Measurements from ENCODE around the gene LGMN.
A peak's percentile ranks its signal among the peaks of the same experiment; 100 is the strongest.

Gene LGMN
- total RNA-seq: 2.3 to 5.2 (median 4.5) reads per million in 3 donors

GRCh38 chr14:92748259-92749016 lies at the start of gene LGMN:
TSS of gene LGMN (minus strand) at chr14:92748627. CDS start at chr14:92732786, 15,841 bp downstream.
- no peaks in the 10 kb centered on the region for H3K4me1 ChIP-seq (ENCODE audit: control insufficient read depth, insufficient read depth, low read length, poor library complexity, severe bottlenecking)
- H3K4me3 ChIP-seq (ENCODE audit: insufficient read depth, low read depth, low read length, poor library complexity, severe bottlenecking): peak within 1 kb of the TSS; percentile 69
- DNase-seq: peak; percentile 45 to 71 (median 61)
- peaks cover 5% of the 10 kb centered on the region for H3K27me3 ChIP-seq (replicated peaks; ENCODE audit: control insufficient read depth, insufficient read depth, low read length, poor library complexity, severe bottlenecking)
- H3K9me3 ChIP-seq (ENCODE audit: control insufficient read depth, low read length): no peaks in the 10 kb centered on the region
- H3K36me3 ChIP-seq (ENCODE audit: control insufficient read depth, insufficient read depth, low read length): no peaks in the 10 kb centered on the region
- peak within 1 kb of the TSS; percentile 14 for H3K27ac ChIP-seq (ENCODE audit: insufficient read depth, low read length, poor library complexity, severe bottlenecking)

- no peak for DNase-seq
- Histone ChIP-seq H3K27me3 (replicated peaks; ENCODE audit: control insufficient read depth, insufficient read depth, low read length, poor library complexity, severe bottlenecking) (no peaks in the 10 kb centered on the region), H3K36me3 (ENCODE audit: control insufficient read depth, insufficient read depth, low read length) (peaks cover 11% of the 10 kb centered on the region), H3K9me3 (ENCODE audit: control insufficient read depth, low read length) (peaks cover 3% of the 10 kb centered on the region), H3K27ac (ENCODE audit: insufficient read depth, low read length, poor library complexity, severe bottlenecking) (peak overlapping the region; percentile 79), H3K4me3 (ENCODE audit: insufficient read depth, low read depth, low read length, poor library complexity, severe bottlenecking) (peak overlapping the region; percentile 87), H3K4me1 (ENCODE audit: control insufficient read depth, insufficient read depth, low read length, poor library complexity, severe bottlenecking) (peaks cover 9% of the 10 kb centered on the region)
Observed at GRCh38 chr14:92794961-92795360, 46.5 kb upstream of the LGMN start.

GRCh38 chr14:92794547-92794941 lies 46.1 kb upstream of the LGMN start:
- peaks cover 9% of the 10 kb centered on the region for H3K4me1 ChIP-seq (ENCODE audit: control insufficient read depth, insufficient read depth, low read length, poor library complexity, severe bottlenecking)
- DNase-seq: no peak
- peak overlapping the region; percentile 87 for H3K4me3 ChIP-seq (ENCODE audit: insufficient read depth, low read depth, low read length, poor library complexity, severe bottlenecking)
- H3K9me3 ChIP-seq (ENCODE audit: control insufficient read depth, low read length): peaks cover 4% of the 10 kb centered on the region
- peak overlapping the region; percentile 79 for H3K27ac ChIP-seq (ENCODE audit: insufficient read depth, low read length, poor library complexity, severe bottlenecking)
- H3K36me3 ChIP-seq (ENCODE audit: control insufficient read depth, insufficient read depth, low read length): peaks cover 11% of the 10 kb centered on the region
- no peaks in the 10 kb centered on the region for H3K27me3 ChIP-seq (replicated peaks; ENCODE audit: control insufficient read depth, insufficient read depth, low read length, poor library complexity, severe bottlenecking)

DNA sequence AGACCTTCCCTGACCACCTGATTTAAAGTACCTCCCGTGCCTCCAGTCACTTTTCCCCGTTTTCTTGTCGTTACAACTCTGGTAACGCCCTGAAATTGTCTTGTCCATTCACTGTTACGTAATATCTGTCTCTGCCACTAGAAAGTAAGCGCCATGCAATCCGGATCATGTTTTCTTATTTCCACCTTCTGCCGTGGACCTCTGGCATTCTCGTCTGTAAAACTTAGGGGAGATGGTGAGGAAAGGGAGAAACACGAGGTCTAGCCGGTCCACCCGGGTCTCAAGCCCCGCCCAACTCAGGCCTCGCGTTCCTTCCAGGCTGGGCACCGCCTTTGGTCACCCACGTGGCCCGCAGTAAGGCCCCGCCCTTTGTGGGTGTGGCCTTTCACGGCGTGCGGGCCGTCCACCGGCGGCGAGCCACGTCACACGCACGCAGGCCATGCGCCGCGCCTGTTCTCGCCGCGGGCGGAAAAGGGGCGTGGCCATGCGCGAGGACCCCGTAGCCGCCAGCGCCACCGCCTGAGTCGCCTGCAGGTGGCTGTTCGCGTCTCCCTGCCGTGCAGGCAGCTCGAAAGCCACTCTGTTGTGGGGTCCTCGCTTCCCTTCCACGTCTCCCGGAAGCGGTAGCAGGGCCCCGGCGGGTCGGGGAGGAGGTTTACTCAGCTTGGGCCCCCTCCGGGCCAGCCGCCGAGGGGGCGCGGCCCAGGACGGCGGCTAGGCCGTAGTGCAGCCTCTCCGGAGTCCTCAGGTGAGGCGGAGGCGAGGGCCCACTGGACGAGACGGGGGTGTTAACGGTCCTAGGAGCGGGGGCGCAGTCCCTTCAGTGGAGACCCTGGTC lies 45.5 kb upstream of the LGMN start, which contains the start of gene GOLGA5:
Gene GOLGA5 (plus strand): TSS at position 597 of the 838 bp plus-strand sequence. CDS start 3,133 bp downstream, outside the sequence.
- H3K4me3 ChIP-seq (ENCODE audit: insufficient read depth, low read depth, low read length, poor library complexity, severe bottlenecking): peak within 1 kb of the TSS; percentile 87
- DNase-seq: peak; percentile 97 to 98 (median 97)
- no peaks in the 10 kb centered on the region for H3K27me3 ChIP-seq (replicated peaks; ENCODE audit: control insufficient read depth, insufficient read depth, low read length, poor library complexity, severe bottlenecking)
- peak within 1 kb of the TSS; percentile 79 for H3K27ac ChIP-seq (ENCODE audit: insufficient read depth, low read length, poor library complexity, severe bottlenecking)
- H3K4me1 ChIP-seq (ENCODE audit: control insufficient read depth, insufficient read depth, low read length, poor library complexity, severe bottlenecking): peaks cover 9% of the 10 kb centered on the region
- H3K9me3 ChIP-seq (ENCODE audit: control insufficient read depth, low read length): peaks cover 6% of the 10 kb centered on the region
- peaks cover 11% of the 10 kb centered on the region for H3K36me3 ChIP-seq (ENCODE audit: control insufficient read depth, insufficient read depth, low read length)

- Histone ChIP-seq H3K4me3 (ENCODE audit: insufficient read depth, low read depth, low read length, poor library complexity, severe bottlenecking) (no peak overlapping the region), H3K27me3 (replicated peaks; ENCODE audit: control insufficient read depth, insufficient read depth, low read length, poor library complexity, severe bottlenecking) (no peaks in the 10 kb centered on the region), H3K4me1 (ENCODE audit: control insufficient read depth, insufficient read depth, low read length, poor library complexity, severe bottlenecking) (peaks cover 9% of the 10 kb centered on the region), H3K9me3 (ENCODE audit: control insufficient read depth, low read length) (peaks cover 6% of the 10 kb centered on the region), H3K27ac (ENCODE audit: insufficient read depth, low read length, poor library complexity, severe bottlenecking) (no peak overlapping the region), H3K36me3 (ENCODE audit: control insufficient read depth, insufficient read depth, low read length) (peaks cover 8% of the 10 kb centered on the region)
- no peak for DNase-seq
Observed at GRCh38 chr14:92792885-92793284, 44.5 kb upstream of the LGMN start.

DNA sequence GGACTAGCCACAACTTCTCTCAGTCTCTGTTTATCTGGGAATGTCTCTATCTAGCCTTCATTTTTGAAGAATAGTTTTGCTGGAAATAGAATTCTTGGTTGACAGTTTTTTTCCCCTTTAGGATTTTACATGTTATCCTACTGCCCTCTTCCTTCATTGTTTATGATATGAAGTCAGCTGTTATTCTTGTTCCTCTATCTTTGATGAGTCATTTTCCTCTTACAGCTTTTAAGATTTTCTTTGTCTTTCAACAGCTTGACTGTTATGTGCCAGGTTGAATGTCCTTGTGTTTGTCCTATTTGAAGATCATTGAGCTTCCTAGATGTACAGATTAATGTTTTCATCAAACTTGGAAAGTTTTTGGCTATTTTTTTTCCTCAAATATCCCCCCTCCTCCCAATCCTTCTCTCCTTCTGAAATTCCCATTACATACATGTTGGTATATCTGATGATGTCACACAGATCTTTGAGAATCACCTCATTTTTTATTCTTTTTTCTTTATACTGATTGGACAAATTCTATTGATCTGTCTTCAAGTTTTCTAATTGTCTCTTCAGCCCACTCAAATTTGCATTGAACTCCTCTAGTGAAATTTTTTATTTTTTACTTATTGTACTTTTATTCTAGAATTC lies 41.1 kb upstream of the LGMN start:
- Histone ChIP-seq H3K4me3 (ENCODE audit: insufficient read depth, low read depth, low read length, poor library complexity, severe bottlenecking) (no peak overlapping the region), H3K27me3 (replicated peaks; ENCODE audit: control insufficient read depth, insufficient read depth, low read length, poor library complexity, severe bottlenecking) (no peaks in the 10 kb centered on the region), H3K4me1 (ENCODE audit: control insufficient read depth, insufficient read depth, low read length, poor library complexity, severe bottlenecking) (peaks cover under 1% of the 10 kb centered on the region), H3K9me3 (ENCODE audit: control insufficient read depth, low read length) (peaks cover 6% of the 10 kb centered on the region), H3K27ac (ENCODE audit: insufficient read depth, low read length, poor library complexity, severe bottlenecking) (no peak overlapping the region), H3K36me3 (ENCODE audit: control insufficient read depth, insufficient read depth, low read length) (no peaks in the 10 kb centered on the region)
- DNase-seq: no peak

DNA sequence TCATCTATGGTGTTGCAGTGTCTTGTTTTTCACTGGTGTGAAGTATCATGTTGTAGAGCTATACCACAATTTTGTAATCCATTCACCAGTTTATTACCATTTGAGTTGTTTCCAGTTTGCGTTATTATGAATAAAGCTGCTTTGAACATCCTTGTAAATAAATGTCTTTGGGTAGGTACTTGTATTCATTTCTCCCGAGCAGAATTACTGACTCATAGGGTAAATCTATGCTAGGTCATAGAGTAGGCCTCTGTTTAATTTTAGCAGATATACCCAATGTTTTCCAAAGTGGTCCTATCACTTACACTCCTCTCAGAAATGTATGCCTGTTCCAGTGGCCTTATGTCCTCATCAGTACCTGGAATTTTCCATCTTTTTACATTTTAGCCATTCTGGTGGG lies 39.1 kb upstream of the LGMN start:
- H3K36me3 ChIP-seq (ENCODE audit: control insufficient read depth, insufficient read depth, low read length): no peaks in the 10 kb centered on the region

DNA sequence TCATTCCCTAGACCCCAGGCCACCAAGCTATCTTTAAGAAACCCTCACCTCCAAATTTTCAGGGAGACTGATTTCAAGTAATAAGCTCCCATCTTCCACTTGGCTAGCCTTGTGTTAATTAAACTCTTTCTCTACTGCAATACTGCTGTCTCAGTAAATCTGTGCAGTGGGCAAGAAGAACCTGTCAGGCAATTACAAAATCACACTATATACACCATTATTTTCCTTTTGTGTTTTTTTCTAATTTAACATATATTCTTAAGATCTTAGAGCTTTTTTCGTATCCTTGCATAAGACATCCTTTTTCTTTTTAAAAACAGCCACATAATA lies 38.0 kb upstream of the LGMN start:
- DNase-seq: no peak
- H3K27me3 ChIP-seq (replicated peaks; ENCODE audit: control insufficient read depth, insufficient read depth, low read length, poor library complexity, severe bottlenecking): no peaks in the 10 kb centered on the region
- no peaks in the 10 kb centered on the region for H3K4me1 ChIP-seq (ENCODE audit: control insufficient read depth, insufficient read depth, low read length, poor library complexity, severe bottlenecking)
- no peak overlapping the region for H3K4me3 ChIP-seq (ENCODE audit: insufficient read depth, low read depth, low read length, poor library complexity, severe bottlenecking)
- no peaks in the 10 kb centered on the region for H3K36me3 ChIP-seq (ENCODE audit: control insufficient read depth, insufficient read depth, low read length)
- H3K27ac ChIP-seq (ENCODE audit: insufficient read depth, low read length, poor library complexity, severe bottlenecking): no peak overlapping the region
- peaks cover 6% of the 10 kb centered on the region for H3K9me3 ChIP-seq (ENCODE audit: control insufficient read depth, low read length)

More for the DNA sequence above, 39.1 kb upstream of the LGMN start:
- Histone ChIP-seq H3K27me3 (replicated peaks; ENCODE audit: control insufficient read depth, insufficient read depth, low read length, poor library complexity, severe bottlenecking) (no peaks in the 10 kb centered on the region), H3K4me1 (ENCODE audit: control insufficient read depth, insufficient read depth, low read length, poor library complexity, severe bottlenecking) (no peaks in the 10 kb centered on the region), H3K9me3 (ENCODE audit: control insufficient read depth, low read length) (peaks cover 6% of the 10 kb centered on the region), H3K4me3 (ENCODE audit: insufficient read depth, low read depth, low read length, poor library complexity, severe bottlenecking) (no peak overlapping the region), H3K27ac (ENCODE audit: insufficient read depth, low read length, poor library complexity, severe bottlenecking) (no peak overlapping the region)
- no peak for DNase-seq

GRCh38 chr14:92785667-92786426 lies 37.4 kb upstream of the LGMN start:
- Histone ChIP-seq H3K4me1 (ENCODE audit: control insufficient read depth, insufficient read depth, low read length, poor library complexity, severe bottlenecking) (no peaks in the 10 kb centered on the region), H3K27ac (ENCODE audit: insufficient read depth, low read length, poor library complexity, severe bottlenecking) (no peak overlapping the region), H3K36me3 (ENCODE audit: control insufficient read depth, insufficient read depth, low read length) (no peaks in the 10 kb centered on the region), H3K9me3 (ENCODE audit: control insufficient read depth, low read length) (peaks cover 6% of the 10 kb centered on the region), H3K27me3 (replicated peaks; ENCODE audit: control insufficient read depth, insufficient read depth, low read length, poor library complexity, severe bottlenecking) (no peaks in the 10 kb centered on the region), H3K4me3 (ENCODE audit: insufficient read depth, low read depth, low read length, poor library complexity, severe bottlenecking) (no peak overlapping the region)
- no peak for DNase-seq
